IMR-90 (cell line): ENCODE data around the gene SRRM3. TPM values are rescaled to one million over a fixed set of nuclear protein-coding genes. Genes with fewer than 3 reads are reported as not detected.

ENCODE experiments used
- ATAC-seq: fragments of 200-7000 bp; cut with Tn5 transposase; 2 replicates; pipeline ENCODE4 v1.9.1; 2020; ENCODE audit warnings: low read depth, mild to moderate bottlenecking, moderate library complexity
- BruUV-seq: library from RNA; stranded (reverse); fragments of 400-500 nt; replicated peaks from 2 replicates; lab custom pipeline; 2021; lab: Mats Ljungman, UMichigan
- CTCF ChIA-PET: fragments of 300-600 bp; formaldehyde crosslinking; extraction: SDS; loops from one replicate; lab custom pipeline; 2021; ENCODE audit warnings: antibody characterized with exemption; lab: Yijun Ruan, JAX
- POLR2A ChIA-PET: fragments of 300-600 bp; sonication (Branson Sonifier 250); formaldehyde crosslinking; loops from one replicate; lab custom pipeline; 2022; ENCODE audit warnings: antibody characterized with exemption; ENCODE audit not compliant: unreplicated experiment; lab: Charles Lee
- DNase-seq: peaks from one replicate; pipeline ENCODE4 v3.0.0; 2013
- H2AFZ ChIP-seq: replicated peaks from 2 replicates; pipeline ENCODE3; 2013; ENCODE audit warnings: low read length, mild to moderate bottlenecking; ENCODE audit not compliant: poor library complexity
- H2AK5ac ChIP-seq: 2 replicates; pipeline ENCODE4 v1.6.1; 2013; ENCODE audit warnings: low read depth, low read length, inconsistent platforms
- H2AK9ac ChIP-seq: replicated peaks from 2 replicates; pipeline ENCODE3; 2013; ENCODE audit warnings: mild to moderate bottlenecking, low read depth, low read length, moderate library complexity; ENCODE audit not compliant: poor library complexity
- H2BK120ac ChIP-seq: 2 replicates; pipeline ENCODE4 v1.6.1; 2013; ENCODE audit warnings: low read depth, low read length, inconsistent platforms
- H2BK15ac ChIP-seq: 3 replicates; pipeline ENCODE4 v1.6.1; 2013; ENCODE audit warnings: low read depth, low read length, inconsistent platforms
- H2BK20ac ChIP-seq: 2 replicates; pipeline ENCODE4 v1.6.1; 2013; ENCODE audit warnings: low read depth, mild to moderate bottlenecking, inconsistent platforms, low read length, moderate library complexity
- H2BK5ac ChIP-seq: 2 replicates; pipeline ENCODE4 v1.6.1; 2013; ENCODE audit warnings: mild to moderate bottlenecking, low read depth, low read length, inconsistent platforms; ENCODE audit not compliant: poor library complexity, severe bottlenecking
- H3K14ac ChIP-seq: replicated peaks from 2 replicates; pipeline ENCODE4 v1.6.1; 2013; ENCODE audit warnings: low read depth, low read length, inconsistent platforms
- H3K18ac ChIP-seq: 2 replicates; pipeline ENCODE4 v1.6.1; 2013; ENCODE audit warnings: low read depth, low read length, control low read depth
- H3K23ac ChIP-seq: 2 replicates; pipeline ENCODE4 v1.6.1; 2013; ENCODE audit warnings: low read depth, low read length, inconsistent platforms
- H3K27ac ChIP-seq: 2 replicates; pipeline ENCODE4 v1.5.1; 2013; ENCODE audit warnings: mild to moderate bottlenecking, control low read depth, low read length; ENCODE audit not compliant: insufficient read depth
- H3K27me3 ChIP-seq: 2 replicates; pipeline ENCODE4 v1.6.1; 2013; ENCODE audit warnings: low read length; ENCODE audit not compliant: control insufficient read depth, insufficient read depth
- H3K36me3 ChIP-seq: 2 replicates; pipeline ENCODE4 v1.6.1; 2013; ENCODE audit warnings: low read length, mixed read lengths; ENCODE audit not compliant: control insufficient read depth, insufficient read depth
- H3K4ac ChIP-seq: 2 replicates; pipeline ENCODE4 v1.6.1; 2013; ENCODE audit warnings: low read depth, low read length, inconsistent platforms
- H3K4me1 ChIP-seq: 2 replicates; pipeline ENCODE4 v1.6.1; 2013; ENCODE audit warnings: low read length, mixed read lengths; ENCODE audit not compliant: control insufficient read depth, insufficient read depth
- H3K4me2 ChIP-seq: 2 replicates; pipeline ENCODE4 v1.6.1; 2013; ENCODE audit warnings: low read depth, mild to moderate bottlenecking, control low read depth, low read length, moderate library complexity
- H3K4me3 ChIP-seq: 2 replicates; pipeline ENCODE4 v1.5.1; 2013; ENCODE audit warnings: low read depth, mild to moderate bottlenecking, control low read depth, low read length, moderate library complexity; ENCODE audit not compliant: insufficient read depth
- H3K56ac ChIP-seq: 2 replicates; pipeline ENCODE4 v1.6.1; 2013; ENCODE audit warnings: low read length, inconsistent platforms; ENCODE audit not compliant: insufficient read depth; ENCODE audit errors: extremely low read depth
- H3K79me1 ChIP-seq, 2 experiments: 2 replicates each; pipeline ENCODE4 v1.6.1; 2013; ENCODE audit warnings: low read length in 2 of 2, inconsistent platforms in 1 of 2, low read depth in 1 of 2
- H3K9ac ChIP-seq: 2 replicates; pipeline ENCODE4 v1.6.1; 2013; ENCODE audit warnings: low read depth, low read length, control low read depth
- H3K9me1 ChIP-seq: 2 replicates; pipeline ENCODE4 v1.6.1; 2013; ENCODE audit warnings: low read length, inconsistent platforms; ENCODE audit not compliant: insufficient read depth
- H3K9me3 ChIP-seq: 2 replicates; pipeline ENCODE4 v1.6.1; 2013; ENCODE audit warnings: low read length; ENCODE audit not compliant: control insufficient read depth, insufficient read depth
- H4K20me1 ChIP-seq: 2 replicates; pipeline ENCODE4 v1.6.1; 2013; ENCODE audit warnings: low read length, inconsistent platforms; ENCODE audit not compliant: insufficient read depth
- H4K5ac ChIP-seq: 2 replicates; pipeline ENCODE4 v1.6.1; 2013; ENCODE audit warnings: mild to moderate bottlenecking, low read depth, low read length, control low read depth
- H4K8ac ChIP-seq, 2 experiments: 2 replicates each; pipeline ENCODE4 v1.6.1; 2013; ENCODE audit warnings: low read depth in 2 of 2, low read length in 2 of 2, control low read depth in 1 of 2, inconsistent platforms in 1 of 2
- H4K91ac ChIP-seq: 2 replicates; pipeline ENCODE4 v1.6.1; 2013; ENCODE audit warnings: low read depth, low read length, inconsistent platforms; ENCODE audit not compliant: insufficient read depth
- NFE2L2 ChIP-seq: fragments of 150-350 bp; IDR thresholded peaks from 2 replicates; pipeline ENCODE4 v1.6.1; 2016; ENCODE audit warnings: low read depth, mild to moderate bottlenecking, low read length
- RAD21 ChIP-seq: IDR thresholded peaks from 2 replicates; pipeline ENCODE4 v1.6.1; 2012; ENCODE audit warnings: low read length, improper control_type of control experiment
- WGBS, 2 experiments: methylation state at CpG; one replicate each; pipeline versions ENCODE4 v1.1.5 to v1.1.7; 2013; ENCODE audit warnings: missing lambda C conversion rate in 2 of 2; ENCODE audit not compliant: insufficient read length in 1 of 2; ENCODE audit errors: extremely low coverage in 2 of 2; 5-methylcytosine and 5-hydroxymethylcytosine counted together
- dilution Hi-C: fragments of 300-500 bp; cut with HindIII; formaldehyde crosslinking; loops from one replicate; pipeline ENCODE4 v1.14.3; 2018; ENCODE audit warnings: low sequenced_read_pairs; ENCODE audit not compliant: unreplicated experiment
- in situ Hi-C: fragments of 300-500 bp; cut with MboI; formaldehyde crosslinking; loops from 3 replicates; pipeline ENCODE4 v1.14.3; 2019; ENCODE audit warnings: low sequenced_read_pairs, inconsistent platforms, mixed read lengths
- intact Hi-C: fragments of 100-400 bp; cut with micrococcal nuclease; formaldehyde crosslinking; loops from 2 replicates; pipeline ENCODE4 v1.10.0; 2022
- polyA plus RNA-seq, 3 experiments: library from polyadenylated mRNA; depleted of rRNA; stranded (reverse); fragments of >200 nt; gene quantifications; 2 replicates each; pipeline ENCODE4 v1.2.3, GENCODE V29; 2012; ENCODE audit warnings: low replicate concordance in 1 of 3
- total RNA-seq: library from RNA; depleted of rRNA; stranded (reverse); fragments of >200 nt; gene quantifications from 2 replicates; pipeline ENCODE4 v1.2.3, GENCODE V29; 2012

Gene SRRM3
- total and polyA plus RNA-seq, 2 of the 4 experiments (the other 2 are of a cell fraction), result 0.18 to 2.5 TPM

DNA sequence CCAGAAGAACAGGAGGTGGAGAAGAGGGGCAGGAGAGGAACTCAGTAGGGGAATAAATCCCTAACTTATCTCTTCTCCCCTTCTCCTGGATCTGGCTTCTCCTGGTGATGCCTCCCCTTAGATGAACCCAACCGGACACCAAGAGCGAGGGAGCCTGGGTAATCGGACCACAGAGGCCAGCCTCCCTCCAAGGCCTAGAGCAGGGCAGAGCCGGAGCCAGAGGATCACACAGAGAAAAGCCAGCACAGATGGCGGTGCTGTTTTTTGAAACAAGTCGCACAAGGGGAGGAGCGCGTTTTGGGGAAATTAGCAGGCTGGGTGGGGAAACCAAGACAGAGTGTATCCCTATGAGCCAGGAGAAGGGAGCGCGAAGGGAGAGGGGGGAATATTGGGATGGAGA is 4.9 kb upstream of the SRRM3 start:
- Histone ChIP-seq H2BK15ac (no peak overlapping the region), H4K5ac (no peak overlapping the region), H3K27me3 (peaks cover 16% of the 10 kb centered on the region), H4K20me1 (no peaks in the 10 kb centered on the region), H2BK5ac (no peak overlapping the region), H3K27ac (no peak overlapping the region), H2AK5ac (no peak overlapping the region), H3K36me3 (no peaks in the 10 kb centered on the region), H2BK120ac (no peak overlapping the region), H3K4me2 (no peak overlapping the region), H3K23ac (no peak overlapping the region), H2AK9ac (no peak overlapping the region), H3K4me1 (no peaks in the 10 kb centered on the region), H4K91ac (no peak overlapping the region), H2AFZ (no peak overlapping the region), H3K9me3 (no peaks in the 10 kb centered on the region; the same call in 1 of the 2 replicates), H3K56ac (no peak overlapping the region), H3K14ac (no peak overlapping the region), H3K18ac (no peak overlapping the region), H3K4ac (no peak overlapping the region), H4K8ac (no peak overlapping the region), H2BK20ac (no peak overlapping the region), H3K9ac (no peak overlapping the region), H3K9me1 (no peaks in the 10 kb centered on the region), H3K4me3 (no peak overlapping the region), H3K79me1 (no peaks in the 10 kb centered on the region)
- DNase-seq (no peak), ATAC-seq (no peak)
- 83% methylated on average over 10 of the region's 10 CpGs; no CpG with 5 or more reads in 1 of the 2 experiments for WGBS, 2 experiments
- BruUV-seq, result no TSS peak
- dilution Hi-C loops (no loop called here), in situ Hi-C loops (no loop called here), intact Hi-C loops (no loop called here)
- TF ChIP-seq NFE2L2, result no peak
- no peak for TF ChIP-seq RAD21
- POLR2A ChIA-PET, result no interaction called here
- CTCF ChIA-PET, result no interaction called here
